Effector memory CD4-positive, alpha-beta T cell (primary cell): ENCODE data around the gene NT5DC2.
A peak's percentile ranks its signal among the peaks of the same experiment; 100 is the strongest.

Source experiments
- DNase-seq, 3 donors: peaks; one replicate each; pipeline ENCODE4 v3.0.0-alpha.2; 2020
- H3K27ac ChIP-seq: 2 replicates; pipeline ENCODE4 v1.7.0; 2013; ENCODE audit warnings: mild to moderate bottlenecking, low read length, moderate library complexity; ENCODE audit not compliant: insufficient read depth, poor library complexity, severe bottlenecking
- H3K27me3 ChIP-seq: replicated peaks from 2 replicates; pipeline ENCODE4 v1.7.0; 2013; ENCODE audit warnings: mild to moderate bottlenecking, low read length; ENCODE audit not compliant: insufficient read depth, control insufficient read depth, poor library complexity, severe bottlenecking
- H3K36me3 ChIP-seq: 2 replicates; pipeline ENCODE4 v1.7.0; 2013; ENCODE audit warnings: mild to moderate bottlenecking, low read length, moderate library complexity; ENCODE audit not compliant: control insufficient read depth, insufficient read depth
- H3K4me1 ChIP-seq: 2 replicates; pipeline ENCODE4 v1.7.0; 2013; ENCODE audit warnings: low read length, mild to moderate bottlenecking; ENCODE audit not compliant: control insufficient read depth, insufficient read depth, poor library complexity, severe bottlenecking
- H3K4me3 ChIP-seq: 2 replicates; pipeline ENCODE4 v1.7.0; 2013; ENCODE audit warnings: low read length, low read depth, mild to moderate bottlenecking; ENCODE audit not compliant: insufficient read depth, poor library complexity, severe bottlenecking
- H3K9me3 ChIP-seq: 2 replicates; pipeline ENCODE4 v1.7.0; 2013; ENCODE audit warnings: mild to moderate bottlenecking, low read length, moderate library complexity; ENCODE audit not compliant: control insufficient read depth

The NT5DC2 gene

GRCh38 chr3:52555056-52555455 is 21.4 kb upstream of the NT5DC2 start:
- Histone ChIP-seq H3K4me3 (no peak overlapping the region), H3K9me3 (no peaks in the 10 kb centered on the region), H3K27me3 (no peaks in the 10 kb centered on the region), H3K36me3 (peaks cover 68% of the 10 kb centered on the region), H3K27ac (no peak overlapping the region), H3K4me1 (peaks cover 4% of the 10 kb centered on the region)
- DNase-seq = no peak

DNA sequence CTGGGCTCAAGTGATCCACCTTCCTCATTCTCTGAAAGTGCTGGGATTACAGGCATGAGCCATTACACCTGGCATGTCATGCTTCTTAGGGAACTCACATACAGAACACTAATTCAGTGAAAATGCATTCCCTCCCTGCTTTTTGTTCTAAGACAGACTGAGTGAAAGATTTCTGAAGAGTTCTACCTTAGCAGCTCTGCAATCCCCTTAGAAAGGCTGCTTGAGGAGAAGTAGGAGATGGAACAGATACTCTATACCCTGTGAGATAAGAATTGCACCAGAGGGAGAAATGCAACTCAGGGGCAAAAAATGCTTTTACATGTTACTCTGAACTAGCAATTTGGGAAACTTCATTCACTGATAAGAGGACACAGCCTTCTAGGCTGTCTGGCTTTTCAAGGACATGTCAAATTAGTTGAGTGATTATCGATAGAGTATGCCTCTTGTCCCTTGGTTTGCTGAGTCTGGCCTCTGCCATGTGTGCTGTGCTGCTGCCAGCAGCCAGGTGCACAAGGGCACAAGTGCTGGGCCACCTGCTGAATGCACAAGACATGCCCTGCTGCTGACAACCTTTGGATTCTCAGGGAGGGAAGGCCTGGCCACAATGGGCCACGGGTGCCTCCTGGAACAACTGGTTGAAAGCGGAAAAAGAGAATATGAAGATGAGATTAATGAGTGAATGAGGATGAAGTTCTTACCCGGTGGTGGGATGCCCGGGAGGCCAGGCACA is 20.5 kb upstream of the NT5DC2 start:
- peaks cover under 1% of the 10 kb centered on the region for H3K4me1 ChIP-seq
- no peak overlapping the region for H3K4me3 ChIP-seq
- DNase-seq = no peak
- H3K27ac ChIP-seq = no peak overlapping the region
- no peaks in the 10 kb centered on the region for H3K27me3 ChIP-seq
- H3K36me3 ChIP-seq = peaks cover 63% of the 10 kb centered on the region
- H3K9me3 ChIP-seq = no peaks in the 10 kb centered on the region

GRCh38 chr3:52552089-52552488 is 18.4 kb upstream of the NT5DC2 start:
- Histone ChIP-seq H3K27me3 (no peaks in the 10 kb centered on the region), H3K9me3 (no peaks in the 10 kb centered on the region), H3K27ac (peak overlapping the region; percentile 16), H3K4me1 (no peaks in the 10 kb centered on the region), H3K36me3 (peaks cover 59% of the 10 kb centered on the region), H3K4me3 (no peak overlapping the region)
- DNase-seq = no peak

DNA sequence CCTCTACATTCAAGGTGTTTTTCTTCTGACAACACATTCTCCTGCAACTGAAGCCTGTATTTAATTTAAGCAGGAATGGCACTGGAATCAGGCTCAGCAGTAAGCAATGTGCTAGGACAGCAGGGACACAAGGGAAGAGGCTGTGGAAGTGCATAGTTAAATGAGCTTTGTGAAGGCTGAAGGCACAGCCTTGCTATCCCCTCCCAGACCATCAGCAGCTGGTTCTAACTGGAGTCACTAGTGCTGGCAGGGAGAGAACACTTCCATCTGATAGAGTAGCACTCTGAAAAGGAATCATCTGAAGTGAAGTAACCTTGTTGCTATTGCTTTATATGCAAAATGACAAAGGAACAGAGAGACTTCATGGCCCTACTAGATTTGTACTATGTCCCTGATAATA is 17.5 kb upstream of the NT5DC2 start:
- Histone ChIP-seq H3K4me3 (no peak overlapping the region), H3K27me3 (no peaks in the 10 kb centered on the region), H3K27ac (no peak overlapping the region), H3K4me1 (no peaks in the 10 kb centered on the region), H3K36me3 (peaks cover 65% of the 10 kb centered on the region), H3K9me3 (no peaks in the 10 kb centered on the region)
- DNase-seq = no peak

DNA sequence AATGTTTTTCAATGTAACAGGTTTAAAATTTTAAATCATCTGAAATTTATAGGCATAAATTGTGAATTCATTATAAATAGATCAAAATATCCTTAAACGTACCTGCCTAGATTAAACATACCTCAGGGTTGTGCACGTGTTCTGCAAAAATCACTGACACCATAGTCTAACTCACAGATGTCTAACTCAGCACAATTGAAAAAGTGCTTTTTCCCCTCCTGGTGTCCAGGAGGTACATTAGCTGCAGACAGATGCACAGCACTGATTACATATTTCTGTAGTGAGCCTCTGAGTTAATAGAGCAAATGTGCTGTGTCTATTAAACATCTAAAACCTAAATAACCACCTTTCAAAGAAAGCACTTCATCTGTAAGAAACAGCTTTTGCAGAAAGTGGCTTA is 13.5 kb upstream of the NT5DC2 start:
- Histone ChIP-seq H3K36me3 (peaks cover 40% of the 10 kb centered on the region), H3K27ac (no peak overlapping the region), H3K4me1 (no peaks in the 10 kb centered on the region), H3K4me3 (no peak overlapping the region), H3K9me3 (no peaks in the 10 kb centered on the region), H3K27me3 (no peaks in the 10 kb centered on the region)
- no peak for DNase-seq

GRCh38 chr3:52546111-52546901 is 12.6 kb upstream of the NT5DC2 start:
- Histone ChIP-seq H3K4me1 (no peaks in the 10 kb centered on the region), H3K36me3 (peaks cover 34% of the 10 kb centered on the region), H3K27me3 (no peaks in the 10 kb centered on the region), H3K9me3 (no peaks in the 10 kb centered on the region), H3K4me3 (no peak overlapping the region), H3K27ac (no peak overlapping the region)
- no peak for DNase-seq

GRCh38 chr3:52544937-52545336 is 11.3 kb upstream of the NT5DC2 start:
- H3K4me3 ChIP-seq = no peak overlapping the region
- H3K4me1 ChIP-seq = no peaks in the 10 kb centered on the region
- no peak overlapping the region for H3K27ac ChIP-seq
- H3K27me3 ChIP-seq = no peaks in the 10 kb centered on the region
- H3K36me3 ChIP-seq = peaks cover 32% of the 10 kb centered on the region
- no peak for DNase-seq
- H3K9me3 ChIP-seq = no peaks in the 10 kb centered on the region

GRCh38 chr3:52541050-52541449 is 7.4 kb upstream of the NT5DC2 start:
- Histone ChIP-seq H3K9me3 (no peaks in the 10 kb centered on the region), H3K4me3 (no peak overlapping the region), H3K36me3 (peaks cover 9% of the 10 kb centered on the region), H3K27ac (no peak overlapping the region), H3K4me1 (peaks cover 19% of the 10 kb centered on the region), H3K27me3 (no peaks in the 10 kb centered on the region)
- DNase-seq = no peak

- Histone ChIP-seq H3K27ac (peak overlapping the region; percentile 14), H3K4me3 (no peak overlapping the region), H3K36me3 (peaks cover 6% of the 10 kb centered on the region), H3K27me3 (no peaks in the 10 kb centered on the region), H3K4me1 (peaks cover 22% of the 10 kb centered on the region), H3K9me3 (no peaks in the 10 kb centered on the region)
- no peak for DNase-seq
These were observed 5.5 kb upstream of the NT5DC2 start for GRCh38 chr3:52539010-52539653.
